Chondrocyte (in vitro differentiated cells): ENCODE results near the gene UBE2D4. TPM values are rescaled to one million over a fixed set of nuclear protein-coding genes. Genes with fewer than 3 reads are reported as not detected.

ENCODE experiments used
- DNase-seq: peaks from one replicate; pipeline ENCODE4 v3.0.0; 2021; ENCODE audit warnings: mixed read lengths, low spot score
- H3K27ac Mint-ChIP-seq: one replicate; pipeline ENCODE4 v1.8.0; 2021; ENCODE audit warnings: mild to moderate bottlenecking, moderate library complexity, mixed read lengths; ENCODE audit not compliant: unreplicated experiment
- H3K27me3 Mint-ChIP-seq: 2 replicates; pipeline ENCODE4 v1.8.0; 2021; ENCODE audit warnings: low read depth, mixed read lengths
- H3K36me3 Mint-ChIP-seq: 2 replicates; pipeline ENCODE4 v1.8.0; 2021; ENCODE audit warnings: low read depth, mixed read lengths
- H3K4me1 Mint-ChIP-seq: 2 replicates; pipeline ENCODE4 v1.8.0; 2021; ENCODE audit warnings: low read depth, mild to moderate bottlenecking, mixed read lengths
- H3K4me3 Mint-ChIP-seq: one replicate; pipeline ENCODE4 v1.8.0; 2021; ENCODE audit warnings: mild to moderate bottlenecking, moderate library complexity, mixed read lengths; ENCODE audit not compliant: unreplicated experiment
- H3K9me3 Mint-ChIP-seq: 2 replicates; pipeline ENCODE4 v1.8.0; 2021; ENCODE audit warnings: low read depth, mixed read lengths
- CTCF ChIP-seq: fragments of 200-600 bp; sonication (generic); IDR thresholded peaks from 2 replicates; pipeline ENCODE4 v1.5.0; 2021; ENCODE audit warnings: antibody characterized with exemption, mild to moderate bottlenecking, moderate library complexity
- long read RNA-seq: library from polyadenylated mRNA; stranded (forward); transcript quantifications from one replicate; pipeline ENCODE4 v2.0.0, GENCODE V29; 2021
- total RNA-seq: library from RNA; stranded (reverse); gene quantifications from 3 replicates; pipeline ENCODE4 v1.2.1, GENCODE V29; 2021

The UBE2D4 gene
- total RNA-seq, result 15.4 to 26.8 TPM (median 22.5 TPM) in 3 replicates
- long read RNA-seq, transcript UBE2D4-201 (7 exons, 3,974 nt), result major isoform, 18 of 30 reads
- long read RNA-seq, partial matches to known transcripts, result 0 of 30 reads
- long read RNA-seq, other reads (novel, unspliced or antisense), result 6 of 30 reads

DNA sequence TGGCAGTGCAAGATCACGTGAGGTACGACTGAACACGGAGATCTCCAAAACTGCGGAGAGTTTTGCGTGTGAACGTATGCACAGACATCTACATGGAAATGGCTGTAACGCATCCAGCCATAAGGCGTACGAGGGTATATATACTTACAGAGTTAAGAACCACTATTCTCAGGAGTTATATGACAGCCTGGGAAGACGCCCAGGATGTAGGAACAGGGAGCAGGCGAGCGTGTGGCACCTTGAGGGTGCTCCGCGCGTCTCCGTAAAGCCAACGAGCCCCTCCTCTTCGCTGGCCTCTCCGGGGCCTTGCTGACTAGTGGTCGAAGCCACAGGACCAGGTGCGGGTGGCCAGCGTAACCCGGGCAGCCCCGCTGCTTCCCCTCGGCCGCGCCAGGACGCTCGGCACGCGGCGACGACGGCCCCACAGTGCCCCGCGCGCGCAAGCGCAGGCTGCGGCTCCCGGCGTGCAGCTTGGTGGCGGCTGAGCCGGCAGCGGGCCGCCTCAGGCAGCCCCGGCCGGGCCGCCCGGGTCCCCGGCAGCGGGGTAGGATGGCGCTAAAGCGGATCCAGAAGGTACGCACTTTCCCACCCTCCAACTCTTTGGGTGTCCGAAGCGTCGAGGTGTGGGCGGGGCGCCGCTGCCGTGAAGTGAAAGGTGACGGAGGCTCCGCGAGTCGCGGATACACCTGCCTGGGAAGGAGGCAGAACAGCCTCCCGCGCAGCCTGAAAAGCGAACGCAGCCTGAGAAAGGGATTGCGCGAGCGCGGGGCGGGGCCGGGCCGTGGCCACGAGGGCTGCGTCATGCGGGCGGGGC, at the start of gene UBE2D4:
Gene UBE2D4 (plus strand): TSS at position 453 of the 814 bp plus-strand sequence. CDS start 97 bp downstream, at position 550.
- DNase-seq, result peak; percentile 88
- Mint-ChIP-seq H3K4me1 (peaks cover 13% of the 10 kb centered on the region), H3K36me3 (no peaks in the 10 kb centered on the region), H3K4me3 (peak within 1 kb of the TSS; percentile 76), H3K27me3 (no peaks in the 10 kb centered on the region), H3K27ac (peak within 1 kb of the TSS; percentile 88), H3K9me3 (no peaks in the 10 kb centered on the region)
- TF ChIP-seq CTCF, result no peak

GRCh38 chr7:43876976-43877745, 49.1 kb upstream of the UBE2D4 start:
- peaks cover 46% of the 10 kb centered on the region for H3K4me1 Mint-ChIP-seq
- H3K27me3 Mint-ChIP-seq, result no peaks in the 10 kb centered on the region
- no peak overlapping the region for H3K4me3 Mint-ChIP-seq
- no peak overlapping the region for H3K27ac Mint-ChIP-seq
- no peak for DNase-seq
- TF ChIP-seq CTCF, result no peak
- no peaks in the 10 kb centered on the region for H3K9me3 Mint-ChIP-seq
- peaks cover 32% of the 10 kb centered on the region for H3K36me3 Mint-ChIP-seq

- Mint-ChIP-seq H3K27me3 (no peaks in the 10 kb centered on the region), H3K4me3 (no peak overlapping the region), H3K4me1 (peaks cover 37% of the 10 kb centered on the region), H3K9me3 (no peaks in the 10 kb centered on the region), H3K36me3 (peaks cover 33% of the 10 kb centered on the region), H3K27ac (peak overlapping the region; percentile 55)
- DNase-seq, result no peak
- no peak for TF ChIP-seq CTCF
These were observed 48.0 kb upstream of the UBE2D4 start for GRCh38 chr7:43877968-43878864.

GRCh38 chr7:43878867-43879266, 47.4 kb upstream of the UBE2D4 start:
- Mint-ChIP-seq H3K9me3 (no peaks in the 10 kb centered on the region), H3K4me1 (peaks cover 30% of the 10 kb centered on the region), H3K36me3 (peaks cover 37% of the 10 kb centered on the region), H3K4me3 (no peak overlapping the region), H3K27ac (peak overlapping the region; percentile 55), H3K27me3 (no peaks in the 10 kb centered on the region)
- DNase-seq, result no peak
- TF ChIP-seq CTCF, result no peak
